Measurements from ENCODE around the gene MIB2. TPM values are rescaled to one million over a fixed set of nuclear protein-coding genes. Genes with fewer than 3 reads are reported as not detected.
A peak's percentile ranks its signal among the peaks of the same experiment; 100 is the strongest.

The MIB2 gene
- polyA plus RNA-seq, 3 donors = 5.4 to 65.7 (median 5.6) TPM

DNA sequence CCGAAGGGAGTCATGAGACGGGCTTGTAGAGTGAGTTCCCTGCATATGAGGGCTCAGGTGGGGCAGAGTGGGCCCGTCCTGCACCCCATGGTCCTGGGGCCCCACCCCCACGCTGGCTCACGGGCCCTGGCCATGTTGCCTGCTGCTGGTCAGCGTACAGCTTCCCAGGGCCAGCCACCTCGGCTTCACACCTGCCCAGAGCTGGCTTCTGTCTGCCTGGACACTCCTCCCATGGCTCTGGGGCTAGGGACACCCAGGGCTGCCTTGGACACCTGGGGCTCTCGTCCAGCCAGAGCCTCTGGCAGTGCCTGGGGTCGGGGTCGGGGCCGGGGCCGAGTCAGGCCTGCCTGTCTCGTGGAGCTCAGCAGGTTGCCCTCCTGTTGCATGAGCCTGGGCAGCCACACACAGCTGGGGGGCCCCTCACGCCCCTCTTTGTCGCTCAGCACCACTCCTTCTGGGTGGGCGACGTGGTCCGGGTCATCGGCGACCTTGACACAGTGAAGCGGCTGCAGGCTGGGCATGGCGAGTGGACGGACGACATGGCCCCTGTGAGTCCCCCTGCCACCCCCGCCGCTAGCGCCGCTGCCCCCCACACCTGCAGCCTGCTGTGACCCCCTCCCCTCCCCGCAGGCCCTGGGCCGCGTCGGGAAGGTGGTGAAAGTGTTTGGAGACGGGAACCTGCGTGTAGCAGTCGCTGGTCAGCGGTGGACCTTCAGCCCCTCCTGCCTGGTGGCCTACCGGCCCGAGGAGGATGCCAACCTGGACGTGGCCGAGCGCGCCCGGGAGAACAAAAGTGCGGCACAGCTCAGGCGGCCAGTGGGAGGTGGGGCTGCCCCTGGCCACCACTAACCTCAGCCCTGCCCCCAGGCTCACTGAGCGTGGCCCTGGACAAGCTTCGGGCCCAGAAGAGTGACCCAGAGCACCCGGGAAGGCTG lies 11.2 kb downstream of the MIB2 start:
- no peaks in the 10 kb centered on the region for H3K36me3 ChIP-seq (replicated peaks in 1 of 2; ENCODE audit: control insufficient read depth in 1 of 2, insufficient read depth in 2 of 2, low read length in 2 of 2)
- Mint-ChIP-seq H3K27me3 (ENCODE audit: low read depth in 3 of 3) (peaks cover 13 to 33% (median 18%) of the 10 kb centered on the region in 3 donors), H3K9me3 (peaks cover 0 to 9% (median 3%) of the 10 kb centered on the region in 7 donors), H3K36me3 (peaks cover 4 to 12% of the 10 kb centered on the region in 2 donors), H3K4me3 (no peak overlapping the region), H3K4me1 (peaks cover 2% of the 10 kb centered on the region), H3K27ac (peak overlapping the region in 1 of 7 donors; percentile 64)
- H4K20me1 ChIP-seq (ENCODE audit: insufficient read depth, low read length) = no peaks in the 10 kb centered on the region
- no peak overlapping the region for H3K27ac ChIP-seq (ENCODE audit: low read depth in 1 of 2, low read length in 2 of 2)
- no peak overlapping the region for H2AFZ ChIP-seq (ENCODE audit: insufficient read depth, low read depth, low read length, poor library complexity, severe bottlenecking)
- H3K4me1 ChIP-seq (ENCODE audit: control insufficient read depth in 1 of 2, insufficient read depth in 2 of 2, low read length in 2 of 2) = peaks cover 3 to 9% of the 10 kb centered on the region in 2 donors
- H3K27me3 ChIP-seq (ENCODE audit: control insufficient read depth in 2 of 2, insufficient read depth in 2 of 2, low read length in 2 of 2) = peaks cover 8 to 23% of the 10 kb centered on the region in 2 donors
- intact Hi-C loops (cut with micrococcal nuclease) = no loop called here
- 98% methylated on average over 41 of the region's 48 CpGs for WGBS (ENCODE audit: insufficient coverage)
- no peak overlapping the region for H3K9ac ChIP-seq (ENCODE audit: insufficient read depth, low read length, poor library complexity, severe bottlenecking)
- DNase-seq = no peak
- H3K9me3 ChIP-seq (replicated peaks in 1 of 2; ENCODE audit: control insufficient read depth in 1 of 2, insufficient read depth in 1 of 2, low read length in 2 of 2) = no peaks in the 10 kb centered on the region
- TF ChIP-seq CTCF (IDR thresholded peaks at IDR 0.05) = no peak
- H3K4me3 ChIP-seq (replicated peaks in 1 of 3; ENCODE audit: low read depth in 2 of 3, low read length in 3 of 3) = no peak overlapping the region
- H3K4me2 ChIP-seq (replicated peaks; ENCODE audit: extremely low read depth, low read length, poor library complexity, severe bottlenecking) = no peak overlapping the region
- no peaks in the 10 kb centered on the region for H3K79me2 ChIP-seq (ENCODE audit: insufficient read depth, low read length)

DNA sequence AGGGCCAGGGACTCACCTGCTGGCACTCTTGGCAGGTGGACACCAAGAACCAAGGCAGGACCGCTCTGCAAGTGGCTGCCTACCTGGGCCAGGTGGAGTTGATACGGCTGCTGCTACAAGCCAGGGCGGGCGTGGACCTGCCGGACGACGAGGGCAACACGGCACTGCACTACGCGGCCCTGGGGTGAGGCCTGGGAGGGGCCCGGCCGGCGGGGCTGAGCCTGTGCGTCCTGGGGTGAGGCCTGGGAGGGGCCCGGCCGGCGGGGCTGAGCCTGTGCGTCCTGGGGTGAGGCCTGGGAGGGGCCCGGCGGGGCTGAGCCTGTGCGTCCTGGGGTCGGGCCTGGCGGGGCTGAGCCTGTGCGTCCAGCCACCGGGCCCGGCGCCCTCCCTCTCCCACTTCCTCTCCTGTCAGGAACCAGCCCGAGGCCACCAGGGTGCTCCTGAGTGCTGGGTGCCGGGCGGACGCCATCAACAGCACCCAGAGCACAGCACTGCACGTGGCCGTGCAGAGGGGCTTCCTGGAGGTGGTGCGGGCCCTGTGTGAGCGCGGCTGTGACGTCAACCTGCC lies 12.0 kb downstream of the MIB2 start:
- H3K4me3 Mint-ChIP-seq = no peak overlapping the region

More for the DNA sequence above, 12.0 kb downstream of the MIB2 start:
- H3K4me3 ChIP-seq (replicated peaks in 1 of 3; ENCODE audit: low read depth in 2 of 3, low read length in 3 of 3) = no peak overlapping the region
- H2AFZ ChIP-seq (ENCODE audit: insufficient read depth, low read depth, low read length, poor library complexity, severe bottlenecking) = no peak overlapping the region
- DNase-seq = peak in 1 of 3 donors; percentile 2
- H3K27ac Mint-ChIP-seq = no peak overlapping the region
- peaks cover 0 to 11% (median 3%) of the 10 kb centered on the region in 7 donors for H3K9me3 Mint-ChIP-seq
- H3K27me3 Mint-ChIP-seq (ENCODE audit: low read depth in 3 of 3) = peaks cover 14 to 42% (median 24%) of the 10 kb centered on the region in 3 donors
- TF ChIP-seq CTCF (IDR thresholded peaks at IDR 0.05) = no peak
- H3K36me3 Mint-ChIP-seq = peaks cover 4 to 12% of the 10 kb centered on the region in 2 donors
- no peaks in the 10 kb centered on the region for H4K20me1 ChIP-seq (ENCODE audit: insufficient read depth, low read length)
- intact Hi-C loops (cut with micrococcal nuclease) = no loop called here
- H3K27me3 ChIP-seq (ENCODE audit: control insufficient read depth in 2 of 2, insufficient read depth in 2 of 2, low read length in 2 of 2) = peaks cover 11 to 29% of the 10 kb centered on the region in 2 donors
- H3K27ac ChIP-seq (ENCODE audit: low read depth in 1 of 2, low read length in 2 of 2) = no peak overlapping the region
- H3K4me2 ChIP-seq (replicated peaks; ENCODE audit: extremely low read depth, low read length, poor library complexity, severe bottlenecking) = no peak overlapping the region
- no peaks in the 10 kb centered on the region for H3K79me2 ChIP-seq (ENCODE audit: insufficient read depth, low read length)
- 74% methylated on average over 34 of the region's 37 CpGs for WGBS (ENCODE audit: insufficient coverage)
- no peaks in the 10 kb centered on the region for H3K36me3 ChIP-seq (replicated peaks in 1 of 2; ENCODE audit: control insufficient read depth in 1 of 2, insufficient read depth in 2 of 2, low read length in 2 of 2)
- H3K4me1 ChIP-seq (ENCODE audit: control insufficient read depth in 1 of 2, insufficient read depth in 2 of 2, low read length in 2 of 2) = peaks cover 3 to 9% of the 10 kb centered on the region in 2 donors
- no peak overlapping the region for H3K9ac ChIP-seq (ENCODE audit: insufficient read depth, low read length, poor library complexity, severe bottlenecking)
- peaks cover 2% of the 10 kb centered on the region for H3K4me1 Mint-ChIP-seq
- no peaks in the 10 kb centered on the region for H3K9me3 ChIP-seq (replicated peaks in 1 of 2; ENCODE audit: control insufficient read depth in 1 of 2, insufficient read depth in 1 of 2, low read length in 2 of 2)
